H9 (cell line): ENCODE results near the gene ETV6. TPM values are rescaled to one million over a fixed set of nuclear protein-coding genes. Genes with fewer than 3 reads are reported as not detected.

ENCODE experiments used
- DNase-seq: peaks from one replicate; pipeline ENCODE4 v3.0.0-alpha.2; 2017
- H2AFZ ChIP-seq: one replicate; pipeline ENCODE4 v1.6.1; 2013; ENCODE audit warnings: mild to moderate bottlenecking, low read length, control low read depth, moderate library complexity
- H2AK5ac ChIP-seq: 2 replicates; pipeline ENCODE4 v1.6.1; 2013; ENCODE audit warnings: low read length, control low read depth, mixed read lengths; ENCODE audit not compliant: insufficient read length
- H2BK120ac ChIP-seq: one replicate; pipeline ENCODE4 v1.6.1; 2013; ENCODE audit warnings: low read depth, mild to moderate bottlenecking, low read length, control low read depth, inconsistent platforms; ENCODE audit not compliant: poor library complexity, severe bottlenecking
- H2BK12ac ChIP-seq: 2 replicates; pipeline ENCODE4 v1.6.1; 2013; ENCODE audit warnings: low read length, control low read depth, mixed read lengths, low read depth; ENCODE audit not compliant: insufficient read length
- H2BK15ac ChIP-seq: 2 replicates; pipeline ENCODE4 v1.6.1; 2013; ENCODE audit warnings: low read depth, low read length, control low read depth
- H2BK20ac ChIP-seq: one replicate; pipeline ENCODE4 v1.6.1; 2013; ENCODE audit warnings: low read depth, mild to moderate bottlenecking, low read length, control low read depth, inconsistent platforms; ENCODE audit not compliant: poor library complexity, severe bottlenecking
- H2BK5ac ChIP-seq: 2 replicates; pipeline ENCODE4 v1.6.1; 2013; ENCODE audit warnings: low read length, control low read depth, mixed read lengths; ENCODE audit not compliant: insufficient read length
- H3K14ac ChIP-seq: 2 replicates; pipeline ENCODE4 v1.6.1; 2013; ENCODE audit warnings: low read length, control low read depth; ENCODE audit not compliant: insufficient read depth
- H3K18ac ChIP-seq: 2 replicates; pipeline ENCODE4 v1.6.1; 2013; ENCODE audit warnings: low read depth, mild to moderate bottlenecking, mixed read lengths, low read length, control low read depth; ENCODE audit not compliant: insufficient read length
- H3K23ac ChIP-seq: 2 replicates; pipeline ENCODE4 v1.6.1; 2013; ENCODE audit warnings: low read length, control low read depth, mixed read lengths, low read depth; ENCODE audit not compliant: insufficient read length
- H3K23me2 ChIP-seq: 2 replicates; pipeline ENCODE4 v1.6.1; 2013; ENCODE audit warnings: low read depth, mild to moderate bottlenecking, mixed read lengths, low read length, control low read depth; ENCODE audit not compliant: insufficient read length, poor library complexity, severe bottlenecking
- H3K27ac ChIP-seq: 2 replicates; pipeline ENCODE4 v1.5.1; 2013; ENCODE audit warnings: low read length, control low read depth, mixed read lengths, low read depth; ENCODE audit not compliant: insufficient read length
- H3K27me3 ChIP-seq: 2 replicates; pipeline ENCODE4 v1.6.1; 2013; ENCODE audit warnings: low read length, control low read depth, inconsistent platforms; ENCODE audit not compliant: insufficient read depth
- H3K4ac ChIP-seq: 2 replicates; pipeline ENCODE4 v1.6.1; 2013; ENCODE audit warnings: low read depth, mild to moderate bottlenecking, control low read depth, inconsistent platforms, low read length, moderate library complexity
- H3K4me1 ChIP-seq: 2 replicates; pipeline ENCODE4 v1.6.1; 2013; ENCODE audit warnings: low read length, control low read depth, inconsistent platforms; ENCODE audit not compliant: insufficient read depth
- H3K4me2 ChIP-seq: 2 replicates; pipeline ENCODE4 v1.6.1; 2013; ENCODE audit warnings: low read length, control low read depth, mixed read lengths; ENCODE audit not compliant: insufficient read length, insufficient read depth
- H3K56ac ChIP-seq: 2 replicates; pipeline ENCODE4 v1.6.1; 2013; ENCODE audit warnings: low read depth, mild to moderate bottlenecking, mixed read lengths, low read length, control low read depth; ENCODE audit not compliant: insufficient read length
- H3K79me1 ChIP-seq: 2 replicates; pipeline ENCODE4 v1.6.1; 2013; ENCODE audit warnings: low read depth, mild to moderate bottlenecking, moderate library complexity, low read length, control low read depth, inconsistent platforms; ENCODE audit not compliant: insufficient read depth, poor library complexity, severe bottlenecking
- H3K79me2 ChIP-seq: 2 replicates; pipeline ENCODE4 v1.6.1; 2013; ENCODE audit warnings: low read length, control low read depth, inconsistent platforms; ENCODE audit not compliant: insufficient read depth
- H3K9ac ChIP-seq: 2 replicates; pipeline ENCODE4 v1.6.1; 2013; ENCODE audit warnings: low read length, control low read depth, mixed read lengths; ENCODE audit not compliant: insufficient read length; ENCODE audit errors: extremely low read depth
- H3K9me3 ChIP-seq: one replicate; pipeline ENCODE4 v1.6.1; 2013; ENCODE audit warnings: low read depth, low read length, inconsistent platforms; ENCODE audit not compliant: control insufficient read depth
- H3T11ph ChIP-seq: one replicate; pipeline ENCODE4 v1.6.1; 2013; ENCODE audit warnings: mild to moderate bottlenecking, low read length, control low read depth, inconsistent platforms
- H4K20me1 ChIP-seq: one replicate; pipeline ENCODE4 v1.6.1; 2013; ENCODE audit not compliant: control insufficient read depth, insufficient read length, insufficient read depth
- H4K5ac ChIP-seq: 2 replicates; pipeline ENCODE4 v1.6.1; 2013; ENCODE audit warnings: low read depth, mild to moderate bottlenecking, mixed read lengths, low read length, control low read depth; ENCODE audit not compliant: insufficient read length
- H4K8ac ChIP-seq: replicated peaks from 2 replicates; pipeline ENCODE4 v1.6.1; 2013; ENCODE audit warnings: low read length, control low read depth, mixed read lengths, low read depth; ENCODE audit not compliant: insufficient read length
- H4K91ac ChIP-seq: 2 replicates; pipeline ENCODE4 v1.6.1; 2013; ENCODE audit warnings: low read depth, mild to moderate bottlenecking, moderate library complexity, mixed read lengths, low read length, control low read depth; ENCODE audit not compliant: insufficient read length
- H3K27ac Mint-ChIP-seq, 3 experiments: 2 replicates in 2 of 3; 3 replicates in 1 of 3; pipeline ENCODE4 v1.8.0; 2020 to 2021; ENCODE audit warnings: mixed read lengths in 3 of 3, mild to moderate bottlenecking in 1 of 3, moderate library complexity in 1 of 3
- H3K27me3 Mint-ChIP-seq: 2 replicates; pipeline ENCODE4 v1.8.0; 2021; ENCODE audit warnings: low read depth, mild to moderate bottlenecking, moderate library complexity, mixed read lengths
- H3K36me3 Mint-ChIP-seq, 3 experiments: 2 replicates in 2 of 3; 3 replicates in 1 of 3; pipeline ENCODE4 v1.8.0; 2020 to 2021; ENCODE audit warnings: low read depth in 3 of 3, mixed read lengths in 3 of 3; ENCODE audit not compliant: insufficient read depth in 1 of 3
- H3K4me1 Mint-ChIP-seq, 2 experiments: 2 replicates each; pipeline ENCODE4 v1.8.0; 2020; ENCODE audit warnings: mixed read lengths in 2 of 2
- H3K4me3 Mint-ChIP-seq, 2 experiments: 2 replicates in 1 of 2; 3 replicates in 1 of 2; pipeline ENCODE4 v1.8.0; 2020 to 2021; ENCODE audit warnings: mild to moderate bottlenecking in 2 of 2, mixed read lengths in 2 of 2, moderate library complexity in 1 of 2
- H3K9me3 Mint-ChIP-seq, 2 experiments: 2 replicates in 1 of 2; 3 replicates in 1 of 2; pipeline ENCODE4 v1.8.0; 2020; ENCODE audit warnings: mild to moderate bottlenecking in 2 of 2, mixed read lengths in 2 of 2, moderate library complexity in 1 of 2
- WGBS: extraction: QIAGEN DNeasy Blood & Tissue Kit; methylation state at CpG from one replicate; pipeline ENCODE4 v1.1.7; 2013; ENCODE audit warnings: missing lambda C conversion rate, low lambda C conversion rate, mixed read lengths; ENCODE audit not compliant: insufficient read length; ENCODE audit errors: extremely low coverage; 5-methylcytosine and 5-hydroxymethylcytosine counted together
- total RNA-seq: library from RNA; stranded (reverse); gene quantifications from 2 replicates; pipeline ENCODE4 v1.2.1, GENCODE V29; 2021
- TF ChIP-seq, protein P1 (sequence below): fragments of 200-600 bp; sonication (generic); conservative IDR thresholded peaks from 3 replicates; pipeline ENCODE4 v1.8.0; 2021; ENCODE audit warnings: antibody characterized with exemption, mild to moderate bottlenecking

Gene ETV6
- total RNA-seq, 1 experiment from 2014 or later: 28.7 TPM

- no peaks in the 10 kb centered on the region for H3K27me3 Mint-ChIP-seq
- H4K91ac ChIP-seq: no peak overlapping the region
- H3K4ac ChIP-seq: no peak overlapping the region
- H3K56ac ChIP-seq: no peak overlapping the region
- no peaks in the 10 kb centered on the region for H4K20me1 ChIP-seq
- DNase-seq: peak; percentile 27
- no peak overlapping the region for H4K8ac ChIP-seq
- no peaks in the 10 kb centered on the region for H3K9me3 Mint-ChIP-seq
- H3K79me1 ChIP-seq: no peaks in the 10 kb centered on the region
- H3K9ac ChIP-seq: no peak overlapping the region
- peaks cover 2% of the 10 kb centered on the region; the same call in 1 of the 2 replicates for H3K4me1 ChIP-seq
- H3K4me1 Mint-ChIP-seq: peaks cover 10 to 11% of the 10 kb centered on the region in 2 experiments
- H3K18ac ChIP-seq: no peak overlapping the region
- H3K27ac Mint-ChIP-seq: peak overlapping the region in 2 of 3 experiments; percentile 71 to 82; a peak in 2 of 7 replicates
- no peak overlapping the region for H2AK5ac ChIP-seq
- no peak overlapping the region for H3T11ph ChIP-seq
- H3K27ac ChIP-seq: no peak overlapping the region
- no peak overlapping the region for H2BK12ac ChIP-seq
- peaks cover 2 to 20% (median 7%) of the 10 kb centered on the region in 3 experiments; a peak in 6 of 7 replicates for H3K36me3 Mint-ChIP-seq
- H2BK5ac ChIP-seq: no peak overlapping the region
- no peak overlapping the region for H3K4me2 ChIP-seq
- H3K79me2 ChIP-seq: no peaks in the 10 kb centered on the region
- no peak overlapping the region for H2BK20ac ChIP-seq
- H4K5ac ChIP-seq: no peak overlapping the region
- no peaks in the 10 kb centered on the region for H3K23me2 ChIP-seq
- no peak overlapping the region for H3K4me3 Mint-ChIP-seq
- TF ChIP-seq, protein P1, sequence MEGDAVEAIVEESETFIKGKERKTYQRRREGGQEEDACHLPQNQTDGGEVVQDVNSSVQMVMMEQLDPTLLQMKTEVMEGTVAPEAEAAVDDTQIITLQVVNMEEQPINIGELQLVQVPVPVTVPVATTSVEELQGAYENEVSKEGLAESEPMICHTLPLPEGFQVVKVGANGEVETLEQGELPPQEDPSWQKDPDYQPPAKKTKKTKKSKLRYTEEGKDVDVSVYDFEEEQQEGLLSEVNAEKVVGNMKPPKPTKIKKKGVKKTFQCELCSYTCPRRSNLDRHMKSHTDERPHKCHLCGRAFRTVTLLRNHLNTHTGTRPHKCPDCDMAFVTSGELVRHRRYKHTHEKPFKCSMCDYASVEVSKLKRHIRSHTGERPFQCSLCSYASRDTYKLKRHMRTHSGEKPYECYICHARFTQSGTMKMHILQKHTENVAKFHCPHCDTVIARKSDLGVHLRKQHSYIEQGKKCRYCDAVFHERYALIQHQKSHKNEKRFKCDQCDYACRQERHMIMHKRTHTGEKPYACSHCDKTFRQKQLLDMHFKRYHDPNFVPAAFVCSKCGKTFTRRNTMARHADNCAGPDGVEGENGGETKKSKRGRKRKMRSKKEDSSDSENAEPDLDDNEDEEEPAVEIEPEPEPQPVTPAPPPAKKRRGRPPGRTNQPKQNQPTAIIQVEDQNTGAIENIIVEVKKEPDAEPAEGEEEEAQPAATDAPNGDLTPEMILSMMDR: no peak
- no peak overlapping the region for H2BK15ac ChIP-seq
- H3K27me3 ChIP-seq: no peaks in the 10 kb centered on the region
- no peak overlapping the region for H2BK120ac ChIP-seq
- peak overlapping the region; percentile 17; the same call in 1 of the 2 replicates for H3K14ac ChIP-seq
- WGBS: no CpG with 5 or more reads among the region's 14 CpGs
- H3K9me3 ChIP-seq: no peaks in the 10 kb centered on the region
- H2AFZ ChIP-seq: no peak overlapping the region
- H3K23ac ChIP-seq: no peak overlapping the region
Measured at GRCh38 chr12:11836282-11837151, 187.0 kb downstream of the ETV6 start.
